Right kidney (tissue), 1 donor: ENCODE measurements around the gene VCAM1.
"Not testable (repeated sequence)": the region's sequence is repeated elsewhere in the genome, so short reads cannot be mapped to it uniquely, and the experiment has no call there.

Experiments
- DNase-seq: peaks from one replicate; pipeline ENCODE4 v3.0.0-alpha.2; 2016

Gene VCAM1

DNA sequence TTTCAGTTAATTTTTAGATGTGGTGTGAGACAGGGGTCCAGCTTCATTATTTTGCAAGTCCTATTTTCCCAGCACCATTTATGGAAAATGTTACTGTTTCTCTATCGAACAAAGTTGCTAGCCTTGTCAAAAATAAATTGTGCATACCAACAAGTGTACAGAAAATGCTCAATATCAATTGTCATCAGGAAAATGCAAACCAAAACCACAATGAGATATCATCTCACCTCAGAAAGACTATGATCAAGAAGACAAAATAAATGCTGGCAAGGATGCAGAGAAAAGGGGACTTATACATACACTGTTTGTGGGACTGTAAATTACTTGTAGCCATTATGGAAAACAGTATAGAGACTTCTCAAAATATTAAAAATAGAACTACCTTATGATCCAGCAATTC, 54.8 kb downstream of the VCAM1 start:
- no peak for DNase-seq

DNA sequence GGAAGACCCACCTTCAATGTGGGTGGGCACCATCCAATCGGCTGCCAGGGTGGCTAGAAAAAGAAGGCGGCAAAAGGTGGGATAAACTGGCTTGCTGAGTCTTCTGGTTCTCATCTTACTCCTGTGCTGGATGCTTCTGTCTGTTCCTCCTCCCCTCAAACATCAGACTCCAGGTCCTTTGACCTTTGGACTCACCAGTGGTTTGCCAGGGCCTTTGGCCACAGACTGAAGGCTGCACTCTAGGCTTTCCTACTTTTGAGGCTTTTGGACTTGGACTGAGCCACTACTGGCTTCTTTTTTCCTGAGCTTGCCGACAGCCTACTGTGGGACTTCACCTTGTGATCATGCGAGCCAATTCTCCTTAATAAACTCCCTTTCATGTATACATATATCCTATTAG, 55.9 kb downstream of the VCAM1 start:
- no peak for DNase-seq

DNA sequence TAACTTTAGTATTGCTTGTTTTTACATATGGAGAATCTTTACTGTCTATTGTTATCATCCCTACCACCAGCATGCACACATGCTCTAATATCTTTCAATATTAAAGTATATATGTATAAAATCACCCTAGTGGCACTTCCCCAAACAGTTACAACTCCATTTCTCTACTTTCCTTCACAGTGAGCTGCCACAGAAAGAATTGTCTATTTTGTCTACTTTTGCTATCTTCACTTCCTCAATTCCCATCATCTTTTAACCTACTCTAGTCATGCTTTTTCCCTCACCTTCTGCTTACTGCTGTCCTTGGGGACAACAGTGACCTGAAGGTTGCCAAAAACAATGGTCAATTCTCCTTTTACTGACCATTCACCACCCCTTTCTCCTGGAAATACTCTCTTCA, 59.2 kb downstream of the VCAM1 start:
- DNase-seq, result no peak

DNA sequence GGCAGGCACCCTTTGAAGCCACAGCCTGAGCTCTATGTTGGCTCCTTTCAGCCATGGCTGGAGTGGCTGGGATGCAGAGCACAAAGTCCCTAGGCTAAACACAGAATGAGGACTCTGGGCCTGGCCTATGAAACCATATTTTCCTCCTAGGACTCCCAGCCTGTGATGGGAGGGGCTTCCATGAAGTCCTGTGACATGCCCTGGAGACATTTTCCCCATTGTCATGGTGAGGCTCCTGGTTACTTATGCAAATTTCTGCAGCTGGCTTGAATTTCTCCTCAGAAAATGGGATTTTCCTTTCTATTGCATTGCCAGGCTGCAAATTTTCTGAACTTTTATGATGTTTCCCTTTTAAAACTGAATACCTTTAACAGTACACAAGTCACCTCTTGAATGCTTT, 61.3 kb downstream of the VCAM1 start:
- no peak for DNase-seq

DNA sequence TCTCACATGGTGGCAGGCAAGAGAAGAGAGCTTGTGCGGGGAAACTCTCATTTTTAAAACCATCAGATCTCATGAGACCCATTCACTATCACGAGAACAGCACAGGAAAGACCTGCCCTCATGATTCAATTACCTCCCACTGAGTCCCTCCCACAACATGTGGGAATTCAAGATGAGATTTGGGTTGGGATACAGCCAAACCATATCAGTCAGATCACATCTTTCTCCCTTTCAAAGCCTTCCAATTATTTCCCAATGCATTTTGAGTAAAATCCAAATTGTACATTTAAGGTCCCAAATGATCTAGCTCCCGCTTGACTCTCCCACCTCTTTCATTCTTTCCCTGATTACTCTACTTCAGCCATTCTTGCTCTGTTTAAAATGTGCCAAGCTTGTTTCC, 62.2 kb downstream of the VCAM1 start:
- DNase-seq, result not testable (repeated sequence)

DNA sequence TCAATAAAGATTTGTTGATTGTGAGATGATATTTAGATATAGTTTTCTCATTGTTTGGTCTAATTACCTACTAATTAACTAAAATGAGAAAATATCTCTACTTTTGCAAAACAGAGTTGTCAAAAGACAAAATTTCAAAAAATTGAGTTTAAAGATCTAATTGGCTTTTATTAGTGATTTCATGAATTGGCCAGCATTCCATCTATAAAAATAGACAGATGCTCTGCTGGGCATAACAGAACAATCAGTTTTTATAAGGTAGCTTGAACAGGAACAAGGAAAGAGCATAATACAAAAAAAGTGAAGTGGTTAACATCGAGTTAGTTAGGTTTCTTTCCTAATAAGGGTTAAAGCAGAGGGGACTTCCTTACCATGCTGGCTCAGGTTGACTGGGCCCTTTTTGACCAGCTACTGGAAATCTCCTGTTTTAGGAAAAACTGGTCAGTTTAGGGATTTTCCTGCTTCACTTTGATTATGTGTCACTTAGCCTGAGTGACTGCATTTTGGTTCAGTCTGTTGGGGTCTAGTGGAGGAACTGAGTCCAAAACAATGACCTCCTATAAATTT, 63.0 kb downstream of the VCAM1 start:
- DNase-seq, result no peak

DNA sequence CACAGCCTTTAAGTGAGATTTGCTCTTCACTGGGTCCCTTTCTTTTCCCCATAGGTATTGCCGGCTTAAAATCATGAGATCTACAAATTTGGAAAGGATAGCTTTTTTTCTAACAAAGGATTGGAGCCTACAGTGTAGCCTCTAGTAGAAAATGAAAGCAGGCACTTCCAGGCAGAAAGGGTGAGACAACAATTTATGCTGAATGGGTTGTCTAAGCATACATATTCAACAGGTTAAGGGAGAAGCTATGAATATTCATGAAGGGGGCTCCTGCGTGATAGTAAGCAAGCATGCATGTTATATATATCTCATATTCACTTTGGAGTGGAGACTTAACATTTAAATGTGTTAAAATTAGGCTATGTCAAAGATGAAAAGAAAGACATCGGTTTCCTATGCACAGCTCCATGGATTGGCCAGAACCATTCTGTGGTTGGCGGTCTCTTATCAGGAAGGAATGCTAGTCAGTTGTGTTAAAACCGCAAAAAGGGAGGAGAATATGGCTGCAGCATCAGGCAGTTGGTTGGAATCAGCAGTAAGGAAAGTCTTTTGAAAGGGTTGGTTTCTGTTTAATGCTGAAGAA, 66.0 kb downstream of the VCAM1 start:
- DNase-seq, result no peak

DNA sequence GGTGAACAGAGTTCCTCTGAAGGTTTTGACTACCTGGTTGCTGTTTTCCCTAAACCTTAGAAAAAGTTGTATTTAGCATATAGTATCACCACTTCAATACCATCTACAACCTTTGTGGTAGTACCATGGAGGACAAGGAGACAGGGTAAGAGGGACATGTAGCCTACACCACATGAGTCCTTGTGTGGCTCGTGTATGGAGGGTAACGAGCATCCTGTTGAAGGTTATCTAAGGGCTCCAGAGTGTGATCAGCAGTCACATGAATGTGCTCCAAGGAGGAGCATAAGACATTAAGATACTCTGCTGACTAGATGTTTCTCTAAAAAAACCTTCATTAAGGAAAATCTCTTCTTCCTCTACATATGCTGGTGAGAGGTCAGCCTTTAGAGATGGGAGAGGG, 67.3 kb downstream of the VCAM1 start:
- DNase-seq, result no peak
